HepG2 (cell line): Measurements from ENCODE around the gene PLCD4. TPM values are rescaled to one million over a fixed set of nuclear protein-coding genes. Genes with fewer than 3 reads are reported as not detected.

ENCODE experiments used
- AHDC1 ChIP-seq: sonication (generic); formaldehyde crosslinking; IDR thresholded peaks from 2 replicates; pipeline ENCODE4 v1.5.1; 2020; ENCODE audit warnings: mild to moderate bottlenecking, missing genetic modification reagents, borderline replicate concordance
- BCL6 ChIP-seq: IDR thresholded peaks from 2 replicates; pipeline ENCODE4 v1.6.1; 2016; ENCODE audit warnings: missing genetic modification reagents, missing compliant biosample characterization
- CBX2 ChIP-seq, 2 experiments: fragments of 200-600 bp in 1 of 2; sonication (generic); formaldehyde crosslinking in 1 of 2; IDR thresholded peaks; 2 replicates each; pipeline versions ENCODE4 v1.7.0 to v1.8.1; 2018 to 2022; ENCODE audit warnings: low read depth in 2 of 2, low read length in 1 of 2, mild to moderate bottlenecking in 1 of 2, missing genetic modification reagents in 1 of 2
- CC2D1A ChIP-seq: sonication (generic); formaldehyde crosslinking; IDR thresholded peaks from 2 replicates; pipeline ENCODE4 v1.8.1; 2023; ENCODE audit warnings: mild to moderate bottlenecking, missing genetic modification reagents
- FOXK1 ChIP-seq: sonication (generic); formaldehyde crosslinking; IDR thresholded peaks from 2 replicates; pipeline ENCODE4 v1.4.0; 2020; ENCODE audit warnings: low read depth, missing genetic modification reagents, borderline replicate concordance
- GLMP ChIP-seq: sonication (generic); formaldehyde crosslinking; IDR thresholded peaks from 2 replicates; pipeline ENCODE4 v1.9.0; 2021; ENCODE audit warnings: missing genetic modification reagents, mild to moderate bottlenecking, borderline replicate concordance
- GZF1 ChIP-seq: sonication (generic); formaldehyde crosslinking; IDR thresholded peaks from 2 replicates; pipeline ENCODE4 v1.5.1; 2020; ENCODE audit warnings: mild to moderate bottlenecking, missing genetic modification reagents
- HIC2 ChIP-seq: sonication (generic); formaldehyde crosslinking; IDR thresholded peaks from 2 replicates; pipeline ENCODE4 v1.9.0; 2022; ENCODE audit warnings: low read depth, missing genetic modification reagents
- HNF1B ChIP-seq: sonication (generic); formaldehyde crosslinking; IDR thresholded peaks from 2 replicates; pipeline ENCODE4 v1.5.1; 2020; ENCODE audit warnings: mild to moderate bottlenecking, moderate library complexity, missing genetic modification reagents
- HNRNPL ChIP-seq: fragments of 200-400 bp; formaldehyde crosslinking; IDR thresholded peaks from 2 replicates; pipeline ENCODE4 v1.6.1; 2017; ENCODE audit warnings: mild to moderate bottlenecking, low read depth, low read length
- ISX ChIP-seq: sonication (generic); formaldehyde crosslinking; conservative IDR thresholded peaks from 2 replicates; pipeline ENCODE4 v1.5.0; 2020; ENCODE audit warnings: missing genetic modification reagents
- NFKB2 ChIP-seq: sonication (generic); formaldehyde crosslinking; IDR thresholded peaks from 2 replicates; pipeline ENCODE4 v1.4.0; 2020; ENCODE audit warnings: missing genetic modification reagents, borderline replicate concordance
- NR1H2 ChIP-seq: sonication (generic); formaldehyde crosslinking; IDR thresholded peaks from 2 replicates; pipeline ENCODE4 v1.8.1; 2022; ENCODE audit warnings: low read depth, missing genetic modification reagents, borderline replicate concordance
- SMYD3 ChIP-seq: sonication (generic); formaldehyde crosslinking; IDR thresholded peaks from 2 replicates; pipeline ENCODE4 v1.8.1; 2023; ENCODE audit warnings: mild to moderate bottlenecking, missing genetic modification reagents
- ZNF280B ChIP-seq: sonication (generic); formaldehyde crosslinking; IDR thresholded peaks from 2 replicates; pipeline ENCODE4 v1.5.0; 2020; ENCODE audit warnings: missing genetic modification reagents, mild to moderate bottlenecking, borderline replicate concordance
- ZNF335 ChIP-seq: sonication (generic); formaldehyde crosslinking; IDR thresholded peaks from 2 replicates; pipeline ENCODE4 v1.4.0; 2020; ENCODE audit warnings: missing genetic modification reagents
- polyA plus RNA-seq, 8 experiments: library from polyadenylated mRNA; depleted of rRNA in 3 of 8; stranded (reverse) in 7 of 8; unstranded in 1 of 8; fragments of >200 nt; fragmentation: Illumina TruSeq in 4 of 8; extraction: Trizol in 4 of 8; gene quantifications; 2 replicates each; pipeline versions ENCODE4 v1.2.1 to v1.2.3, GENCODE V29; 2011 to 2016; ENCODE audit warnings: low read depth in 4 of 8, missing spikeins in 1 of 8, mixed read lengths in 1 of 8; ENCODE audit not compliant: insufficient read depth in 1 of 8
- total RNA-seq, 5 experiments: library from RNA; depleted of rRNA; stranded (reverse); fragments of >200 nt; fragmentation: Illumina TruSeq; extraction: Trizol; gene quantifications; 2 replicates each; pipeline ENCODE4 v1.2.3, GENCODE V29; 2016; ENCODE audit warnings: low read depth in 1 of 5

Gene PLCD4
- total and polyA plus RNA-seq, 2 of the 13 experiments (the other 11 are each of a cell fraction or from before 2014, with no cell fraction given), result 0.26 TPM; not detected in 1

- TF ChIP-seq GLMP (CRISPR knock-in tag) (no peak), GZF1 (no peak), CBX2 (IDR thresholded peaks at IDR 0.05; ENCODE audit: low read depth, low read length) (no peak), CBX2 (CRISPR knock-in tag; IDR thresholded peaks at IDR 0.05; ENCODE audit: low read depth) (no peak), ISX (CRISPR knock-in tag) (no peak), HNF1B (0 out of 2 replicates have a peak, but pooled peaks have one; percentile 36), NR1H2 (CRISPR knock-in tag) (no peak), AHDC1 (CRISPR knock-in tag) (no peak), ZNF280B (CRISPR knock-in tag) (0 out of 2 replicates have a peak, but pooled peaks have one; percentile 80), NFKB2 (CRISPR knock-in tag) (0 out of 2 replicates have a peak, but pooled peaks have one; percentile 35), SMYD3 (no peak), HIC2 (CRISPR knock-in tag) (peak; percentile 89), CC2D1A (CRISPR knock-in tag) (no peak), FOXK1 (CRISPR knock-in tag) (no peak), ZNF335 (CRISPR knock-in tag) (no peak), HNRNPL (peak; percentile 88), BCL6 (CRISPR knock-in tag) (no peak)
Observed at GRCh38 chr2:218615868-218616315, 8.2 kb downstream of the PLCD4 start (continued).
